ENCODE results near the gene OSBP2.
"Not testable (repeated sequence)": the region's sequence is repeated elsewhere in the genome, so short reads cannot be mapped to it uniquely, and the experiment has no call there.

OSBP2 gene

DNA sequence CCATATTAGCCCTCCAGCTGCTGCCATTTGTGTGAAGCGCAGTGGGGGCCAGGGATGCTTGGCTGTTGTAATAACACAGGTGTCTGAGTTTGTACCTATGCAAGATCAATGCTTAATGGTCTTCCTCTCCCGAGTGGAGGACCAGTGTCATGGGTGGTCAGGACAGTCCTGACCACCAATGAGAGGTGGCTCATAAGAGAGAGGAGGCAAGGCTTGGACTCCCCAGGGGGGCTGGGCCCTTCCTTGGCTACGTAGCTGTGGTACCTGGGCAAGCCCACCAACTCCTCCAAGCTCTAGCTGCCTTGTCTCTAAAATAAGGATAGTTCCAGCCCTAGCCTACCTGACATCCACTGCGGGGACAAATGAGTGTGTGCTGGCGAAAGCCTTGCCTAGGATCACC, 79.2 kb downstream of the OSBP2 start:
- DNase-seq, result no peak

DNA sequence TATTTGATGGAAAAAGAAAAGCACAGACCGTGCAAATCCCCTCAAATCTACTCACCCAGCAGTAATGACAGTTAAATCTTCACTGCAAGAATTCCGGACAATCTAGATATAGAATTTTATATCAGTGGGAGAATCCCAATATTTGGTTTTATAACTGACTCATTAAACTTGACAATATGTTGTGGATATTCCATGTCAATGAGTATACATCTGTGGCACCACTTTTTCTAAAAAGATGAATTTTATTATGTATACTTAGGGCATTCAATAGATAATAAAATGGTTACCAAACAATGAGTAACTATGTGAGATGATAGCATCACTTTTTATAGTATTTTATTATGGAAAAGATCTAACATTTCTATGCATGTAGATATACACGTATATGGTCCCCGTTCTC, 79.9 kb downstream of the OSBP2 start:
- DNase-seq, result no peak

DNA sequence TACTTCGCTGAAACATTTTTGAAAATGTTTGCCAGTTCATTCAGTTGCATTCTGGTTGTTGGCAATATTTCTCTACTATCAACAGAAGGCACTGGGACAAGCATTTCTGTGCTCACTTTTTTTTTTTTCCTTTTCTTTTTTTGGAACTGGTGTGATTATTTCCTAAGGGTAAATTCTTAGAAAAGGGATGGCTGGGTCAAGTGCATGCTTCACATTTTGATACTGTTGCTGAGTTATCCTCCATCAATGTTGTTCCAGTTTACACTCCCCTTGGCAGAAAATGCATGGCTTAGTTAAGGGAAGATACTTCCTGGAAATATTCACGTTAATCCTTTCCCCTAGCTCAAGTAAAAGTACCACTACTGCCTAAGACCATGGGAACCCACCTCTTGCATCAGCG, 81.8 kb downstream of the OSBP2 start:
- DNase-seq, result no peak

DNA sequence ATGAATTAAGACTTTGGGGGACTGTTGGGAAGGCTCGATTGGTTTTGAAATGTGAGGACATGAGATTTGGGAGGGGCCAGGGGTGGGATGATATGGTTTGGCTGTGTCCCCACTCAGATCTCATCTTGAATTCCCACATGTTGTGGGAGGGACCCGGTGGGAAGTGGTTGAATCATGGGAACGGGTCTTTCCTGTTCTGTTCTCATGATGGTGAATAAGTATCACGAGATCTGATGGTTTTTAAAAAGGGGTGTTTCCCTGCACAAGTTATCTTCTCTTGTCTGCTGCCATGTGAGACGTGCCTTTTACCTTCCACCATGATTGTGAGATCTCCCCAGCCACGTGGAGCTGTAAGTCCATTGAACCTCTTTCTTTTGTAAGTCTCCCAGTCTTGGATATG, 82.5 kb downstream of the OSBP2 start:
- not testable (repeated sequence) for DNase-seq

DNA sequence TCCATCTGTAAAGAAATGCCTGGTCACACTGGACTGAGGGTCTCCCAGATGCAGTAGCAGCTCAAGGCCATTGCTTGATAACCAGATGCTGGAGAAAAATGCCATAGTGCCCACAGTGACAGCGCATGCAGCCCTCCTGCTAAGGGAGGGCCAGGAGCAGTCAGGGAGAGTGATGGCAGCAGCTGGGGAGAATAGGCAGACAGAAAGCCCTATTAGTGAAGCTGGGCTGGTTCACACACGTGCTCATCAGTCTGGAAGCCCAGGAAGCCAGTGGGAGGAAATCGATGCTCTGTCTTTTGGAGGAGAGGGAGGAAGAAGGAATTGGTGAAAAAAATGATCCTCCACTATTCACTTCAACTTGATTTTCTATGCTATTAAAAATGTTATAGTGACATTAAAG, 82.9 kb downstream of the OSBP2 start:
- no peak for DNase-seq

DNA sequence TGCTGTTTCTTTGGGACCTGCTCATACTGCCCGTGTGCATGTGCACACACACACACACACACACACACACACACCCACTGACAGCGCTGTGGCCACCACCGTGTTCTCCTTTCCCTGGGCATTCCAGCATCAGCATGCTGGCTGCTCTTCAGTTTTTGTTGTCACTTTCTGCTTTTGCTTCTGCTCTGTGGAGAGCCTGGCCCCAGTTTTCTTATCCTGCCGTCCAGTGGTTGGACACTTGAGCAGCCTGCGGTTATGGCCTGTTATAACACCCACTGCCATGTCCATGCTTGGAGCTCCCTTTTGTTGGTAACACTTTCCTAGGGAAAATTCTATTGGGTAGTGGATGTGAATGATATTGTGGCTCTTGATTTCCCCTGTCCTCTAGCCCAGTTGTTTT, 83.6 kb downstream of the OSBP2 start:
- no peak for DNase-seq

DNA sequence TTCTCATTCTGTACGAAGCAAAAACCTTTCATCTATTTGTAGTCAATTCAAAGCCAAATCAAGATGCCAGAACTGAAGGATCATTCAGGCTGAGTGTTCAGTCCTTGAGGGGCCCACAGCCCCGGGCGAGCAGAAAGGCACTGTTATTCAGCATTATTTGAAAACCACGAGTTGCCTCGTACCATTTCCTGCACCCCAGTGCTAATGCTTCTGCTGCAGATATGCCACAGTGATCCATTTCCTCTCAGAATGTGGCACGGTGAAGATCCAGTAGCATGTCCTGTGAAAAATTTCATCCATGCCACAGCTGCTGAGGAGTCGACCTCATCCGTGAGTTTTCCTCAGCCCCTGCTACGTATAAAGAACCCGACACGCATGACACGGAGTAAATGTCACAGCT, 85.4 kb downstream of the OSBP2 start:
- DNase-seq, result no peak

DNA sequence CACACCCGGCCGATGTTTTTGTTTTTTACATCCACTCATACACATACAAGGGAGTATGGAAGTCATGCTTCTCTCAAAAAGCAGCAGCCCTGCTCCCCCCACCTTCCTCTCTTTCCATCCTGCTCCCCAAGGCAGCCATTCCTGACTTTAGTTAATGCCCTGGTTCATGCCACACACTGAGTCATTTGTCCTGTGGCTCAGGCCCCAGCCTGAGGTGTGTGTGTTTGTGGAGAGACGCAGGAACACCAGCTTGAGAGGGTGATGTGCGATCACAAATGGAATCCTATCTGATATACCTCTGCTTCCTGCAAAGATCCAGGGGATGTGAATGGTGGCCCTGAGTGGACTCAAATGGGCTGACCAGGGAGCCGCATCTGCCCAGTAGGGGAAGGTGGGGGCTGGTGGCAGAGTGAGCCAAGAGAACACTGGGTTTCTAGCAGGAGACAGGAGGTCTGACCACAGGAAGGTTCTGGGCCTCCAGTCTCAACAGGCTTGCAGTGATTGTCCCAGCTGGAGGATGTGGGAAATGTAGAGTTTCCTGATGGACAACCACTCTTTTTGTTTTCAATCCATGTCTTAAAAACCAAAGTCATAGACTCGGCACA, 86.7 kb downstream of the OSBP2 start:
- DNase-seq, result no peak

DNA sequence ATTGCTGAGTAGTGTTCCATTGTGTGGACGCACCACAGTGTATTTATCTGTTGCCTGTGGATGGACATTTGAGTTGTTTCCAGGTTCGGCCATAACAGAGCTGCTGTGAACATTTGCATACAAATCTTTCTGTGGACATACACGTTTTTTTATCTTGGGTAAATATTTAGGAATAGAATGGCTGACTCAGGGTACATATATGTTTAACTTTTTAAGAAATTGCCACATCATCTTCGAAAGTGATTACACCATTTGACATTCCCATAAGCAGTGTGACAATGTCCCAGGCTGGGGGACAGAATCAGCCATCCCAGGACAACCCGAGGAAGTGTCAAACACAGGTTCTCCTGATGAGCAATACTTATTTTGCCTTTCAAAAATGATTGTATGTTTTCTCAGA, 87.9 kb downstream of the OSBP2 start:
- no peak for DNase-seq

DNA sequence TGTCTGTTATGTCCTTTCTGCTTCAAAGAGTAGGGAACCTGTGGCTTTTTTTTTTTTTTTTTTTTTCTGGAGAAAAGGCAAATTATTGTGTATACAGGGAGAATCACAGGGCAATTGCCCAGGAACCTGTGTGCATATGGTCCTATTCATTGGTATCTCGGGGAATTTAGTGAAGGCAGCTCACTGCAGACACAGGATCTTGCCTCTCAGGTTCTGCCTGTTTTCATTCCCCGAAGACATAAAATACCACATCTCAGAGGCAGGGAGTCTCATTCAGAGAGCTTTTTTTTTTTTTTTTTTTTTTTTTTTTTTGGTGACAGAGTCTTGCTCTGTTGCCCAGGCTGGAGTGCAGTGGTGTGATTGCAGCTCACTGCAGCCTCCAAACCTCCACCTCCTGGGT, 88.3 kb downstream of the OSBP2 start:
- DNase-seq, result no peak

DNA sequence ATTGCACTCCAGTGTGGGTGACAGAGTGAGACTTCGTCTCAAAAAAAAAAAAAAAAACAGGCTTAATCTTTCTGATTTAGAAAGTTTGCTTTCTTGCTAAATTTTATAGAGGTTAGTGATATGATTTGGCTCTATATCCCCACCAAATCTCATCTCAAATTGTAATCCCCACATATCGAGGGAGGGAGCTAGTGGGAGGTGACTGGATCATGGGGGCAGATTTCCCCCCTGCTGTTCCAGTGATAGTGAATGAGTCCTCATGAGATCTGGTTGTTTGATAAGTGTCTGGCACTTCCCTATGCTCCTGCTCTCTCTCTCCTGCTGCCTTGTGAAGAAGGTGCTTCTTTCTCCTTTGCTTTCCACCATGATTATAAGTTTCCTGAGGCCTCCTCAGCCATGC, 90.9 kb downstream of the OSBP2 start:
- no peak for DNase-seq

DNA sequence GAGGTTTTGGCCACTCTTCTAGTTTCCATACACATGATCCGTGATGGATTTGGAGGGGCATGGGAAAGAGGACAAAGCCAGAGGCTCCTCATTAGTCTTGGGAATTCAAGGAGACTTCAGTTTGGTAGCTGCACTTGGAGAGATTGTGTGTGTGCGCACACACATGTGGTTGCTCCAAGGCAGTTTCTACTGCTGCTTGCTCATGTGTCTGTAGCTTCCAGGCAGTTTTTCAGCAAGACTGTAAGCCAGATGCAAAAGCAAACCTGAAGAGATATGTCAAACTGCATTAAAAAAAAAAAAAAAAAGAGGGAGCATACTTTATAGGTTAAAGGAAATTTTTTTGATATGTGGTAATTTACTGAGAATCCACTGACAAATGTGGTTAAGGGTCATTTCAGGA, 95.7 kb downstream of the OSBP2 start:
- DNase-seq, result no peak

DNA sequence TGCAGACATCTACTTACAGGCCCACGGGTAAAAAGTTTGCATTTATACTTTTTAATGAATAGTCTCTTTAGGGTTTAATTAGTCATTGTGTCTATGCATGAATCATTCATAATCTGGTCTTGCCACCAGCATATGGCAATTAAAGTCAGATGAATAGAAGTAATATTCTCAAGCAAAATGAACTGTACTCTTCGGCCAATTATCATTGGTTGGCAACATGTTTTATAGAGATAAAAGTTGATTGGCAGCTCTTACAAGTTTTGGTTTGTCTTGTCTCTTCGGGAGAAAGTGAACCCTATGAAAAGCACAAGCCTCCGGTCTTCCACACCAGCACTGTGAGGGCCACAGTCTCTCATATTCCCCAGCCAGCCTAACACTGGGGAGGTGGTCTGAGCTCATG, 97.8 kb downstream of the OSBP2 start:
- DNase-seq, result no peak

DNA sequence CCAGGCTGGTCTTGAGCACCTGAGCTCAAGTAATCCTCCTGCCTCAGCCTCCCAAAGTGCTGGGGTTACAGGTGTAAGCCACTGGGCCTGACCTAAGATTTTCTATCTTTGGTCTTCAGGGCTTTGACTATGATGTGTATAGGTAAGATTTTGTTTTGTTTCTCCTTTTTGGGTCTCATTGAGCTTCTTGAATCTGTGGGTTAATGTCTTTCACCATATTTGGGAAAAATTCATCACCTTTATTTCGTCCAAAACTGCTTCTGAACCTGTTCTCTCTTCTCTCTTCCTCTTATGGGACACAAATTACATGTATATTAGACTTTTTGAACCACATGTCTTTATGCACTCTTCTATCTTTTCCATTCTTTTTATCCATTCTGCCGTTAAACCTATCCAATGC, 100.4 kb downstream of the OSBP2 start:
- DNase-seq, result no peak

DNA sequence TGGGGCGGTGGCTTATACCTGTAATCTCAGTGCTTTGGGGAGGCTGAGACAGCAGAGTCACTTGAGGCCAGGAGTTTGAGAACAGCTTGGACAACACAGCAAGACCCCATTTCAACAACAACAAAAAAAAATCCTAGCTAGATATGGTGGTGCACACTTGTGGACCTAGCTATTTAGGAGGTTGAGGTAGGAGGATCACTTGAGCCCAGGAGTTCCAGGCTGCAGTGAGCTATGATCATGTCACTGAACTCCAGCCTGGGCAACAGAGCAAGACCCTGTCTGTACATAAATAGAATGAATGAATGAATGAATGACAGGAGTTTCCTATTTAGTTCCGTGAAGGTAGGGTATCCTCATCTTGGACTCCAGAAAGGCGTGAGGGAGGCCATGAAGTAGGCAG, 107.0 kb downstream of the OSBP2 start:
- DNase-seq, result no peak

DNA sequence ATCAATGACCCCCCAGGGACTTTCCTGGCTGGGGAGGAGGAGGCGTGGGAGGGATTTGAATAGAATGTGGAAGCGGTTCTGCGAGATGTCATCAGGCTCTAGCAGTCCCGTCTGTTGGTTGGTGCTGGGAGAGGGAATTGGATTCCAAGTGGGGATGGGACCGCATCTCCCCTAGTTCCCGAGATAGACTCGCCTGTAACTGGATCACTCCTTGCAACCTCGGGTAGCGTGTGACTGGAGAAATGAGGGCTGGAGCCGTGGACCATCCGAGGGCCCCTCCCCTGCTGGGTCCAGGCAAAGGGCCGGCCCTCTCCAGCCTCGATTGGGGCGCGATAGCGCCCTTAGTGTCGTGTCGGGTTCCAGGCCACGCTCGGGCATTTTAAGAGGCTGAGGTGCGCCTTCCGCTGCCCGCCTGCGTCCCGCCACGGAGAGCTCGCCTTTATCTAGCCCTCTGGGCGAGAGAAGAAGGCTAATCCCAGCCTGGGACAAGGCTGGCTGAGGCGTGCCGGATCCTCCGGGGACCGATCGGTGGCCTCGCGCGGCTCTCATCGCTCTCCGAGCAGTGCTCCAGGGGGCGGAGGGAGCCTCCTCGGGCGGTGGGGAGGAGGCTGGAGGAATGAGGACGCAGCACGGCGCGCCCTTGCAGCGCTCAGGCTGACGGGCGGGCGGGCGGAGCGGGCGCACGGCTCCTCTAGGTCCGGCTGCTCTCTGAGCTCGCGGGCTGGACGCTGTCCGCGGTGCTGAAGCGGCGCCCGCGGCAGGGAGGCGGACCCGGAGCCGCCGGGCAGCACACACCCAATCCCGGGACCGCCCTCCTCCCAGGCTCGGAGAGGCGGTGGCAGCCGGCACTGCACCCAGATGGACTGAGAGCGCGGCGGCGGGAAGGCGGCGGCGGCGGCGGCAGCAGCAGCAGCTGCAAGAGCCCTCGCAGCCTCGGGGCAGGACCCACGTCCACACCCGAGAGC, 107.8 kb downstream of the OSBP2 start:
- DNase-seq, result peak; percentile 62

DNA sequence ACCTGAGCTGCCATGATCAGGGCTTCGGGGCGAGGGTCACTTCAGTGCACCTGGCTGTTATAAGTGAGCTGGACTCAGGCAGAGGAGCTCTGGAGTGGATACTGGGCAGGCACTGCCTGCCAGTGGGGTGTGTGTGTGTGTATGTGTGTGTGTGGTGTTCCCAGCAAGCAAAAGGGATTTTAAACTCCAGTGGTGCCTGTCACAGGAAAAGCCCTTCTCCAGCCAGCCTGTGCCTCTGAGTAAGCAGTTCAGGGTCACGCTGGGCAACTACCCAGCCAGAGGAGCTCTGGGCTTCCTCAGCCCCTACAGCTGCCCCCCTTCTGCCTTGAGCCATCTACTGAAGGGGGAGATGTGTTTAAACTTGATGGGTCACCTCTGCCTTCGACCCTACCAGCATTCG, 109.0 kb downstream of the OSBP2 start:
- no peak for DNase-seq

DNA sequence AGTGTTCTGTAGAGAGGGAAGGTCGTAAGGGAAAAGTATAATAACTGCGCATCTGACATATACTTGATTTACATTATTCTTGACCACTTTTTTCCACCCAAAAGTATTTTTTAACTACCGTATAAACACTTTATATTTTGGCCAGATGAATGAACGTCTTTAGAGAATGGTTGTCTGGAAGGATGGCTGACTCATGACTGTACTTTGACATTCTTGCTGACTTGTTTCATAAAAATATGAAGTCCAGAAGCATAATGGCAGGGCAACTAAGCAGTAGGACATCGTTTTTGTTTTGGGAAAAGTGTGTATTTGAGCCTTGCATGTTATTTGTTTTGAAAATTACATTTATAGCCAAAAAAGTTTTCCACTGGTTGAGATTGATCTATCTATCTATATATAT, 110.0 kb downstream of the OSBP2 start:
- DNase-seq, result no peak

DNA sequence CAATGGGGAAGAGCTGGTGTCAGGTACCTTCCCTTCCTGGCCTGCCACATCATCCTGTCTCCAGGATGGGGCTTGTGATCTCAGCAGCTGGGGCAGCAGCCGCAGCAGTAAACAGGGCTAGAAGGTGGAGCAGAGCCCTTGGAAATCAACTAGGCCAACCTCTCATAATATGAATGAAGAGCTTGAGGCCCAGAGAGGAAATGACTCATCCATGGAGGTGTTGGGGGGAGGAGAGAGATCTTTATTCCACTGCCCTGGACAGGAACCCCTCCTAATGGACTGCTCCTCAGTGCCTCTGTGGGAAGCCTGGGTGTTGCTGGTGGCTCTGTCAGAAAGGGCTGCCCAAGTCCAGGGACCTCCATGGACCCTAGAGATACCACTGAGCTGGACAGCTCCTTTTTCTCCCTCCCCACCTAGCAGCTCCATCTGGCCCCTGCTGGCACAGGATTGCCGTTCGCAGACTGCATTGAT, 111.8 kb downstream of the OSBP2 start:
- DNase-seq, result no peak

DNA sequence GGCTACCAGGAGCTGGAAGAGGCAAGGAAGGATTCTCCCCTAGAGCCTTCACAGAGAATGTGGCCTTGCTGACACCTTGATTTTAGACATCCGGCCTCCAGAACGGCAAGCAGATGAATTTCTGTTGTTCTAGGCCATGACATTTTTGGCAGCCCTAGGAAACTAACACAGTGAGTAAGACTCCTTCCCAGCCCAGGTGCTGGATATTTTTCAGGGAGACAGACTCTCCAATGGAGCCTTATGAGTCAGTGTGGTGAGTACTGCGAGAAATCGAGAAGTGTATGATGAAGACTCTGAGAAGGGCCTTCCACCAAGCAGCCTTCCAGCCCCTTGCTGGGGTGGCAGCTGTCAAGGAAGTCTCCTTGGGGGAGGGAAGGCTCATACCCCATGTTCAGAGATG, 114.4 kb downstream of the OSBP2 start:
- DNase-seq, result no peak

DNA sequence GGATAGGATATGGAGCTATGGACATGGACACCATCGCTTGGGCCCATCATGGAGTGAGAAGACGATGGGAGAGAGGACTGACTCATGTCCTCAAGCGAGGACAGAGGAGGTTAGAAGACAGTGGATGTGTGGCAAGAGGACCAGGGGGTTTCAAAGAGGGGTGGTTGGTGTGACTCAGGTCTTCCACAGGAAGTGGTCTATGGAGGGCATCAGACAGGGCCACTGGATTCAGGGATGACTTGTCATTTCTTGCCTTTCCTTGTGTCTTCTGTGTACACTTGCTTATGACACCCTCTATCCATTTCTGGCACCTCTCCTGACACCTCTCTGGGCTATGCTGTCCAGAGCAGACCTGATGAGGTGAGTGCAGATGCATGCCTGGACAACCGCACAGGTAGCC, 115.4 kb downstream of the OSBP2 start:
- no peak for DNase-seq

DNA sequence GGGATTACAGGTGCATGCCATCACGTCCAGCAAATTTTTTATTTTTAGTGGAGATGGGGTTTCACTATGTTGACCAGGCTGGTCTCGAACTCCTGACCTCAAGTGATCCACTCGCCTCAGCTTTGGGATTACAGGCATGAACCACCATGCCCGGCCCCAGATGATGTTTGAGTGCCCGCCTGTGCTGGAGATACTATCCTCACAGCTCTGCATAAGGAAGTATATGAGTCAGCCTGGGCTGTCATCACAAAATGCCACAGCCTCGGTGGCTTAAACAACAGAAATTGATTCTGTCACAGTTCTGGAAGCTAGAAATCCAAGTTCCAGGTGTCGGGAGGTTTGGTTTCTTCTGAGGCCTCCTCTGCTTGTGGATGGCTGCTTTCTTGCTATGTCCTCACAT, 119.3 kb downstream of the OSBP2 start:
- no peak for DNase-seq

DNA sequence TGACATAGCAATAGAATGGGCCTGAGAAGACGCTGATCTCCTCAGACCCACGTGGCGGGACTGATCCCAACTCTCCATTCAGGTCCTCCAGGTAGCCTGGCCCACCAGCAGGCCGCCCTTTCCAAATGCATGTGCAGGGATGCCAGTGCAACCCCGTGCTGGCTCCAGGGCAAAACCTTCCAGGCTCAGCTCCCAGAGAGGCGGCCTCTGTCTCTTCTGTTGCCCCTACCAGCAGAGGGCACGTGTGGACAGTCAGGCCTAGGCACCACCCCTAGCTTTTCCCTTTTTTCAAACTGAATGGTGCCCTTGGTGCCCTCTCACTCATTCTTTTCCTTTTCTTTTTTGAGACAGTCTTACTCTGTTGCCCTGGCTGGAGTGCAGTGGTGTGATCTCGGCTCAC, 121.7 kb downstream of the OSBP2 start:
- no peak for DNase-seq

DNA sequence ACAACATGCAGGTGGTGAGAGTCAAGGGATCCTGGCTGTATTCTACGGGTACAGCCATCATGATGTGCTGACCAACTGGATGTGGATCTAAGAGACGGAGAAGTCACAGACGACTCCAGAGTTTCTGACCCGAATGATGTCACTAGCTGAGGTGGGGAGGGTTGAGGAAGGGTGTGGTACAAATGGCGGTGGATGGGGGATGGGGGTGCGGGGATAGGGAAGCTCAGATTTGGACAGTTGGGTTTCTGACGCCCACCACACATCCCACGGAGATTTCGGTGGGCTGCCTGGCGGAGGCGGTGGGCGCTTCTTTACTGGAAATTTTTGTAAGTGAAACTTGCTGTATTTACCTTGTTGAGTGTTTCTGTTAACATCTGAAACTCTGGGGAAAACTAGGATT, 126.7 kb downstream of the OSBP2 start:
- no peak for DNase-seq

DNA sequence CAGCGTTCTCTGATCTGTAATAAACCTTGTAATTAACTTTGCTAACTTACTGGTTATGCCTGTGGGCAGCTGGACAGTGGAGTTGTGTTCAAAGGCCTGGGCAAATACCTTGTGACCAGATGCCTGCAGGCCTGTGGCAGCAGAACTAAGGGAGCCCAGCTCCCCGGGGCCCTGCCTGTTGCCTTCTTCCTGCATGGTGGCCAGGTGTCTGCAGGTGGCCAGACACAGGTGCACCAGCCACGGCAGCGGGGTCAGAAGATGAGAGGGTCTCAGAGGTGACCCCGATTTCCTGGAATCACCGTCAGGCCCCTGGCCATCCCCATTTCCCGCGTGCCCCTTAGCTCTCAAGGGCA, 127.2 kb downstream of the OSBP2 start:
- DNase-seq, result no peak
